ENCODE data around the gene CKS2. TPM values are rescaled to one million over a fixed set of nuclear protein-coding genes. Genes with fewer than 3 reads are reported as not detected.

Gene CKS2
- total and polyA plus RNA-seq, 2 experiments from 2014 or later = 70.5 to 108 TPM

DNA sequence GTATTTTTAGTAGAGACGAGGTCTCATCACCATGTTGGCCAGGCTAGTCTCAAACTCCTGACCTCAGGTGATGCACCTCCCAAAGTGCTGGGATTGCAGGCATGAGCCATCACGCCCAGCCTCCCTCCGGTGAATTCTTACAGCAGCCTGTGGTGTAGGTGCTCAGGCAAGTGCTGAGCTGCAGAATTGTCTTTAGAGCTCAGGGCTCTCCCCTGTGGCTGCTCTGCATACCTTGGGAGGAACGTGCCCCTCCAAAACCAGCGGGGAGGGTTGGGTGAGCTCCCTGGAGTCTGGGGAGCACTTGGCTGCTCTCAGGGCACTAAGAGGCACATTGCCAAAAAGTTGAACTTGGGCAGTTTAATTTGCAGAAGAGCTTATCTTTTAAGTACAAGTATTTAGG is 36.7 kb downstream of the CKS2 start:
- Histone ChIP-seq H3K4me1 (ENCODE audit: low read depth) (no peaks in the 10 kb centered on the region), H3K36me3 (peaks cover 40% of the 10 kb centered on the region), H3K4me3 (no peak overlapping the region), H3K27ac (no peak overlapping the region), H3K9me3 (ENCODE audit: low read depth) (no peaks in the 10 kb centered on the region), H3K27me3 (no peaks in the 10 kb centered on the region)
- DNase-seq (ENCODE audit: low read depth in 1 of 2, low spot score in 1 of 2) = no peak
- TF ChIP-seq, protein P1, sequence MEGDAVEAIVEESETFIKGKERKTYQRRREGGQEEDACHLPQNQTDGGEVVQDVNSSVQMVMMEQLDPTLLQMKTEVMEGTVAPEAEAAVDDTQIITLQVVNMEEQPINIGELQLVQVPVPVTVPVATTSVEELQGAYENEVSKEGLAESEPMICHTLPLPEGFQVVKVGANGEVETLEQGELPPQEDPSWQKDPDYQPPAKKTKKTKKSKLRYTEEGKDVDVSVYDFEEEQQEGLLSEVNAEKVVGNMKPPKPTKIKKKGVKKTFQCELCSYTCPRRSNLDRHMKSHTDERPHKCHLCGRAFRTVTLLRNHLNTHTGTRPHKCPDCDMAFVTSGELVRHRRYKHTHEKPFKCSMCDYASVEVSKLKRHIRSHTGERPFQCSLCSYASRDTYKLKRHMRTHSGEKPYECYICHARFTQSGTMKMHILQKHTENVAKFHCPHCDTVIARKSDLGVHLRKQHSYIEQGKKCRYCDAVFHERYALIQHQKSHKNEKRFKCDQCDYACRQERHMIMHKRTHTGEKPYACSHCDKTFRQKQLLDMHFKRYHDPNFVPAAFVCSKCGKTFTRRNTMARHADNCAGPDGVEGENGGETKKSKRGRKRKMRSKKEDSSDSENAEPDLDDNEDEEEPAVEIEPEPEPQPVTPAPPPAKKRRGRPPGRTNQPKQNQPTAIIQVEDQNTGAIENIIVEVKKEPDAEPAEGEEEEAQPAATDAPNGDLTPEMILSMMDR (IDR thresholded peaks at IDR 0.05; ENCODE audit: low read depth, low read length) = no peak

DNA sequence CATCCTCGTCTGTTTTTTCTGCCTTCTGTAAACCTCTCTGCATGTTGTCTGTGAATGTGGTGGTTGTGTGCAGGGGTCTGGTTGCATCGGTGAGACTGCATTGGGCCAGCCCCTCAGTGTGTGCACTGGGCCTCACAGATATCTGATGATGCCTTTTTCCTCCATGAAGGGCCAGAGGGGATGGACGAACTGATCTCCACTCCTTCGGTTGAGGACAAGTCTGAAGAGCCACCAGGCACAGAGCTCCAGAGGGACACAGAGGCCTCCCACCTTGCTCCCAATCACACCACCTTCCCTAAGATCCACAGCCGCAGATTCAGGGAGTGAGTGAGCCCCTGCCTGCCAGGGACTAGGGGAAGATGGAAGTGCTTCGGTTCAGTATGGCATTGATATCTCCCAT is 38.6 kb downstream of the CKS2 start:
- H3K27me3 ChIP-seq = no peaks in the 10 kb centered on the region
- TF ChIP-seq, protein P1 (IDR thresholded peaks at IDR 0.05; ENCODE audit: low read depth, low read length) = no peak
- no peaks in the 10 kb centered on the region for H3K4me1 ChIP-seq (ENCODE audit: low read depth)
- DNase-seq (ENCODE audit: low read depth in 1 of 2, low spot score in 1 of 2) = no peak
- H3K9me3 ChIP-seq (ENCODE audit: low read depth) = no peaks in the 10 kb centered on the region
- no peak overlapping the region for H3K27ac ChIP-seq
- H3K36me3 ChIP-seq = peaks cover 51% of the 10 kb centered on the region
- H3K4me3 ChIP-seq = no peak overlapping the region

DNA sequence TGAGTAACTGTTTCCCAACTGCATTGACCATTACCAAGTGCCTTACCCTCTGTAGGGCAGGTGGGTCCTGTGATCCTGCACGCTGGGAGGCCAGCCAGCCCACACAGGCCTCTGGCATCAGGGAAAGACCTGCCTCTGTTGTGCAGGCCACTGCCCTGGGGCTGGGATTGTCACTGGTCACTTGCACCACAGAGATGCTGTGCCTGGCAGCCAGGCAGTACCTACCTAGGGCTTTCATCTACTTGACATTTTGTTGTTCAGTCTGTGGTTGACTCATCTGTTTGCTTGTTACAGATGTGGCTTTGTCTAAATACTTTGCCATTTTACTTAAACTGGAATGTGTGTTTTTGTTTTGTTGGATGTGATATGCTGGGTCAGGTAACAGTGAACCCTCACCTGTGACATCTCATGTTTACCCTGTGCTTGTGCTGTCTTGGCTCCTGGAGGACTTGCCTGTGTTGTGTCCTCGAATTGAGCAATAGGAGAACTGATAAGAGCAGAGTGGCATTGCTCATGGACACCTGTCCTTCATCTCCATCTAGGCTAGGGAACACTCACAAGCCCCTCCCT is 40.1 kb downstream of the CKS2 start:
- Histone ChIP-seq H3K36me3 (peaks cover 60% of the 10 kb centered on the region), H3K27ac (no peak overlapping the region), H3K9me3 (ENCODE audit: low read depth) (no peaks in the 10 kb centered on the region), H3K4me3 (no peak overlapping the region), H3K4me1 (ENCODE audit: low read depth) (no peaks in the 10 kb centered on the region), H3K27me3 (no peaks in the 10 kb centered on the region)
- no peak for DNase-seq (ENCODE audit: low read depth in 1 of 2, low spot score in 1 of 2)
- TF ChIP-seq, protein P1 (IDR thresholded peaks at IDR 0.05; ENCODE audit: low read depth, low read length) = no peak

DNA sequence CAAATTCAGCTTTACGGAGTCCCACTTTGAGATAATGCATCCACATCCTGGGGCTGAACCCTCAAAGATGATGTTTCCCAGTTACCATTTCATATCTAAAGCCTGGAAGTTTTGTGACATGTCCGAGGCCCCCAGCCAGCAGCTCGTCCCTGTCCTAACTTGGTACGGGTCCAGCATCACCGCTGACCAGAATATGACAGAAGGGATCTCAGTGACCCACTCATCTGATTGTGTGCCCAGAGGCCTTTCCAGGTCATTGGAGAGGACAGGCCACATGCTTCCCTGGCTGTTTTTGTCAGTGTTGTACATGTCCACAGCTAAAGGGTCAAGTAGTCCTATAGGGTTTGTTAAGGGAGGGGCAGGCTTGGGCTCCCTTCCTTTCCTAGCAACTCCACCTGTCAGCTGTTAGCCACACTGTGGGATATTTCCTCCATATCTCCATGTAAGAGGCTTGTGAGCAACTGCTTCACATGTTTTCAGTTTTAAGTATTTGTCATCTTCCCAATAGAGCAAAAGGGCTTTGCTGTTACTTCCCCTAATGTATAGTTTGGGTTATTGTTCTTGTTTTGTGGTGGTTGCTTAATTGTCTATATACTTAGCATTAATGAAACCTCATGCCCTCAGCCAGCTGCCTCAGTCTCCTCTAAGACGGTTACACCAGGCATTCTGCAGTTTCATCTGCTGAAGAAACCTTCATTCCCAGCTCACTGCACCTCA is 40.7 kb downstream of the CKS2 start:
- Histone ChIP-seq H3K36me3 (peaks cover 59% of the 10 kb centered on the region), H3K27me3 (no peaks in the 10 kb centered on the region), H3K4me3 (no peak overlapping the region), H3K4me1 (ENCODE audit: low read depth) (no peaks in the 10 kb centered on the region), H3K9me3 (ENCODE audit: low read depth) (no peaks in the 10 kb centered on the region), H3K27ac (no peak overlapping the region)
- DNase-seq (ENCODE audit: low read depth in 1 of 2, low spot score in 1 of 2) = no peak
- TF ChIP-seq, protein P1 (IDR thresholded peaks at IDR 0.05; ENCODE audit: low read depth, low read length) = no peak

DNA sequence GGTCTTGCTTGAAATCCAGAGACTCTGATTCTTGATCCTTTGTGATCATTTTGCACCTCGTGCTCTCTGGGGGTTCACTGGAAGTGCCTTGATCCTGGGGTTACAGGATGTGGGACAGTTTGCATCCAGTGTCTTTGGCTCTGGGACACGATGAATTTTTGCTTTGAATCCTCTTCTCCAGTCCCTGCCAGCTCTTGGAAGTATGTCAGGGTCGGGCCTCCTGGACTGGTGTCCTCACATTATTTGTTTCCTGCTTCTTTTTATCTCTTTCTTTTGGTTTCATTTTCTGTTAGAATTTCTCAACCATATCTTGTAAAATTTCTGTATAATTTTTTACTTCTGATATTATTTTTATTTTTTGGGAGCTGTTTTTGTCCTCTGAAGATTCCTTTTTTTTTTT is 41.5 kb downstream of the CKS2 start:
- Histone ChIP-seq H3K9me3 (ENCODE audit: low read depth) (no peaks in the 10 kb centered on the region), H3K4me1 (ENCODE audit: low read depth) (no peaks in the 10 kb centered on the region), H3K4me3 (no peak overlapping the region), H3K27me3 (no peaks in the 10 kb centered on the region), H3K36me3 (peaks cover 58% of the 10 kb centered on the region), H3K27ac (no peak overlapping the region)
- no peak for DNase-seq (ENCODE audit: low read depth in 1 of 2, low spot score in 1 of 2)
- TF ChIP-seq, protein P1 (IDR thresholded peaks at IDR 0.05; ENCODE audit: low read depth, low read length) = no peak
